HG03469 (cell line): ENCODE data around the gene COX4I1.

ENCODE experiments used
- ATAC-seq: cut with Tn5 transposase; IDR thresholded peaks from one replicate; pipeline ENCODE4 v1.9.1; 2021; ENCODE audit warnings: mild to moderate bottlenecking, moderate library complexity, moderate number of reproducible peaks; ENCODE audit not compliant: unreplicated experiment

The COX4I1 gene

GRCh38 chr16:85854935-85855334 lies 55.4 kb downstream of the COX4I1 start:
- no peak for ATAC-seq

- no peak for ATAC-seq
These were observed 56.6 kb downstream of the COX4I1 start for GRCh38 chr16:85856079-85856478.

GRCh38 chr16:85856585-85856984 lies 57.1 kb downstream of the COX4I1 start:
- no peak for ATAC-seq
